Activated naive CD8-positive, alpha-beta T cell treated with anti-CD3 and anti-CD28 coated beads, Interleukin-2, amount 50 U/mL, for 16 hours (primary cell): ENCODE results near the gene TVP23C.

Experiments used
- DNase-seq: peaks from one replicate; pipeline ENCODE4 v3.0.0-alpha.2; 2020; ENCODE audit warnings: low read depth, low spot score

The TVP23C gene

DNA sequence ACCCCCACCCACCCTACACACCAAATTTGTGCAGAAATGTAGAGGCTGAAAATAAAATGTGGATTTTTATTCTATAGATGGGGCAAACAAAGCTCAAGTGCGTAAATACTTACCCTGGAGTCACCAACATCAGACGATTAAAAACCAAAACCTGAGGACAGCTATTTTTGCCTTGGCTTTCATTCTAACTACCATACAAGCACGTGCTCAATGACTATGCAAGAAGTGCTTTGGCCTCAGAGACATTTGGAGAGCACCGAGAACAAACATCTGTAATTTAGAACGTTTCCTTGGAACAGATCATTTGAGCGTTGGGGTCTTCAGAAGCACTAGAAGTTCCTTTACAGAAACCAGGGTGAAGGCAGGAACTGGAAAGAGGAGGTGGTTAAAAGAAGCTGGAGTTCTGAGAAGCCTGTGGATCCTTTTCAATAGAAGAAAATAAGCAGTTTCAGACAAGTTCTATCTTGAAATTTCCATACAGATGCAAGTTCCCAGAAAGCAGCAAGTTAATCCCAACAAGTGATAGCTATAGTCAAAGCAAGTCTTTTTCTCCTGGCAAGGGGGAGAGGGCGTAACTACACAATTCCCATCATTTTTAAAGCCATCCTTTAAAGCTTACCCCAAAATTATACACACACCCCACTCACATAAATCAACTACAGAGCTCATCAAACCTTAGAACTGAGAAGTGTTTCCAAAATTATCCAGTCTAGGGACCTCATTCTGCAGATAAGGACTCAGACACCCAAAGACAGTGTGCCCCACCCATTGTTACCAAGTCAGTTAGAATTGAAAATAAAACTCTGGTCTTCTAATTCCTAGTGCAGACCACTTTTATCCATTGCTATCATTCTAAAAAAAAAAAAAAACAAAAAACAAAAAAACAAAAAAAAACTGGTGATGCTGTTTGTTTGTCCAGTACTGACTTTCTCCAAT, 66.3 kb downstream of the TVP23C start:
- DNase-seq, result no peak

DNA sequence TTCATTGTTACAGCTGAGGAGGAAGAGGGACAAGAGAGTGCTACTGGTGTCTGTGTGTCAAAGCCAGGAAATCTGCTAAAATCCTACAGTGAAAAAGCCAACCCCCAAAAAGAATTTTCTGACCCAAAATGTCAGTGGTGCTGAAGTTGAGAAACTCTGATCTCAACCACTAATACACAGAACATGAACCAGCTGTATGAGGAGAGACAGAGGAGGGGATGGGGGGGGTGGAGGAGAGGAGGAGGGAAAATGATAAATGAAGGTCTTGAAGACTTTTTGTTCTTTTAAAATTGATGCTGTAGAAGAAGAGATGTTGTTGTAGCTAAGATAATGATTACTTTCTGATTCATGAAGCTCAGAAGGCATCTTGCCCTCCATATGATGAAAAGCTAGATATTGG, 68.5 kb downstream of the TVP23C start:
- DNase-seq, result no peak

GRCh38 chr17:15493693-15494035, 69.6 kb downstream of the TVP23C start:
- no peak for DNase-seq

DNA sequence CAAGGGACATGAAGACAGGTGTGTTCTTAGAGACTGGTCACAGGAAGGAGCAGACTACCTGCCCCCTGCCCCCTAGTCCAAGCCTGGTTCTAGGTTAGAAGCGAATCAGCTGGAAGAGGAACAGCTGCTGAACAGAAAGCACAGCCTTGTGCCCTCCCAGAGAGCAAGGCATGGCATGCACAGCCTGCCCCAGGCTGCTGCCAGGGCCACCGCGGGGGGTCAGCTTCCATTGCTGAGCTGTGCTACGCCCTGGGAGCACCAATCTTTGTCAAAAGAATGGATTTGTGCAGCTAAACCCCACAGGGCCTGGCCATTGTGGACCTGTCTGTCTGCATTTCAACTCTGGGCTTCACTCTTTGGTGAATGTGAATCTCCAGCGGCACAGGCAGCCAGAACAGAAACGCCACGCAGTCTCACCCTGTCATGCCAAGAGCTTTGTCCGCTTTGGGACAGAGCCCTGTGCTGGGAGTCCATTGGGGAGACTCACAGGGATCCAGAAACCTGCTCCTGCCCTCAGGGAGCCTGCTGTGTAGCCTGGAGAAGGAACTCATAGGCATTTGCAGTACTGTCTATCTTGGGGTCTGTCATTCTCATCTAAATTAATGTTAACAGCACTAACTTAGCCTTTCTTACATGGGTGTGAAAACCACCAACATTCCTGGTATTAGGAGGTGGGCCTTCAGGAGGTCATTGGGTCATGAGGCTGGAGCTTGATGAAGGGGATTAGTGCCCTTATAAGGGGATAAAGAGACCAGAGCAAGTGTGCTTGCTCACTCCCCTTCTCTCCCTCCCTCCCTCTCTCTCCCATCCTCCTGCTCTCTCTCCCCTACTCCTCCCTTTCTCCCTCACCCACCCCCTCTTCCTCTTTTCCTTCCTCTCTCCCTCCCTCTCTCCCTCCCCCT, 70.2 kb downstream of the TVP23C start:
- DNase-seq, result no peak

- DNase-seq, result no peak
Measured at GRCh38 chr17:15492186-15492585, 71.1 kb downstream of the TVP23C start.

- no peak for DNase-seq
Measured at GRCh38 chr17:15490634-15491261, 72.5 kb downstream of the TVP23C start.

- no peak for DNase-seq
Measured at GRCh38 chr17:15488557-15488956, 74.7 kb downstream of the TVP23C start.

GRCh38 chr17:15485045-15485444, 78.2 kb downstream of the TVP23C start:
- no peak for DNase-seq

DNA sequence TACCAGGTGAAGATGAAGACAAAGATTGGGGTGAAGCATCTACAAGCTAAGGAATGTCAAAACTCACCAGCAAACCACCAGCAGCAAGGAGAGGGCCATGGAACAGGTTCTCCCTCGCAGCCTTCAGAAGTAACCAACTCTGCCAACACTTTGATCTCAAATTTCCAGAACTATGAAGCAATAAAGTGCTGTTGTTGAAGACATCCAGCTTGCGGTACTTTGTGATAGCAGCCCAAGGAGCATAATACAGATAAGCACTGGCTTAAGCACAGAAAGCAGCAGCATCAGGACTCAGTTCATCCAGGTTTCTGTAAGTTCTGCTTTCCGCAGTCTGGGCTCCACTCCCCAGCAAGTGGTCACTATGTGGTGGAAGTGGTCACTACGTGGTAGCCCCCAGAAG, 79.9 kb downstream of the TVP23C start:
- DNase-seq, result no peak

DNA sequence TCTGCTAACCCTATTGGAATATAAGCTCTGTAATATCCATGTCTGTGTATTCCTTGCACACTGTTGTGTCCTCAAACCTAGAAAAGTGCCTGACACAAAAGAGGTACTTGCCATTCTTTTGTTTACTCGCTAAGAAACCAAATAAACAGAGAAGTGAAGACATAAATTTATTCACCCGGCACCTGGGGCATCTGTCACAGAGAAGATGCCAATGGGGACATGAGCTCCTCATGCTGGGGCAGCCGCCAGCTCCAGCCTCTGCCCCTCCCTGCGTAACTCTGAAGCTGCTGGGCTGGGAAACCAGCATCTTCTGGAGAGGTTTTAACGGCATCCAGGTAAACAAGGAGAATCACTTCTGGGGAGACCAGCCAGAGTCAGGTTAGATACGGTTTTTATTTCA, 80.8 kb downstream of the TVP23C start:
- DNase-seq, result no peak

GRCh38 chr17:15481481-15481880, 81.8 kb downstream of the TVP23C start:
- no peak for DNase-seq

GRCh38 chr17:15480204-15480603, 83.1 kb downstream of the TVP23C start:
- DNase-seq, result no peak

DNA sequence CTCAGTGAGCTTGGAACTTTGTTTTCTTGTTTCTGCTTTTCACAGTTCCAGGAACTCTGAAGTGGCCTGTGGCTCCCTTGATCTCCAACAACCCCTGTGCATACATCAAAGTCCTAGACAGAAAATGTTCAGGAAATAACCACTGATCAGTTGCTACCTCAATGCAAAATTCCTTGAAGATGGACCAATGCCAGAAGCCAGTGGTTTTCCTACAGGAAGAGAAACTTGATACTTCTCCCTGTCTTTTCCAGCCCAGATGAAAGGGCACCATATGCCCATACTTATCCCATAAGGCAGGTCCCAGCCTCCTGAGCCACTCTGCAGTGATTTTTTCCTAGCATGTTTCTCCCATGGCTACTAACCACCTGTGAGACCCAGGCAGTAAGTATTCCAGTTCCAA, 83.6 kb downstream of the TVP23C start:
- DNase-seq, result no peak

- no peak for DNase-seq
Measured at GRCh38 chr17:15478845-15479244, 84.4 kb downstream of the TVP23C start.

GRCh38 chr17:15475631-15476354, 87.5 kb downstream of the TVP23C start:
- no peak for DNase-seq

- DNase-seq, result no peak
Measured at GRCh38 chr17:15472891-15473290, 90.4 kb downstream of the TVP23C start.

GRCh38 chr17:15470536-15470935, 92.7 kb downstream of the TVP23C start:
- DNase-seq, result no peak

DNA sequence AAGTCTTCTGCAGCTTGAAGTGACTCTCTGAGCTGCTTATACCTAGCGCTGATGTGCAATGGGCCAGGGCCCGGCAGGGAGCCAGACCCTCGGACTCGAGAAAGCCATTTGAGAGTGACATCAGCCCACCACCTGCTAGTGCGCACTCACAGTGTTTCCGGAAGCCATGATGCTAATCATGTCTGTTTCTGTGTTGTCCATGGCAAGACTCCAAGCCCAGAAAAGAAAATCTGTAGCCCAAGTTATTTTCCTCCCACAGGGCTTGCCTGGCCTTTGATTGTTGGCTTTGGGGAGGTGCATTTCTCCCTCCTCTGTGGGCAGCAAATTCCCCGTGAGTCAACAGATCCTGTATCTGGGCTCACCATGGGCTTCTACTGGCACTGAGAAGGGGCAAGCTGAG, 94.0 kb downstream of the TVP23C start:
- DNase-seq, result no peak

DNA sequence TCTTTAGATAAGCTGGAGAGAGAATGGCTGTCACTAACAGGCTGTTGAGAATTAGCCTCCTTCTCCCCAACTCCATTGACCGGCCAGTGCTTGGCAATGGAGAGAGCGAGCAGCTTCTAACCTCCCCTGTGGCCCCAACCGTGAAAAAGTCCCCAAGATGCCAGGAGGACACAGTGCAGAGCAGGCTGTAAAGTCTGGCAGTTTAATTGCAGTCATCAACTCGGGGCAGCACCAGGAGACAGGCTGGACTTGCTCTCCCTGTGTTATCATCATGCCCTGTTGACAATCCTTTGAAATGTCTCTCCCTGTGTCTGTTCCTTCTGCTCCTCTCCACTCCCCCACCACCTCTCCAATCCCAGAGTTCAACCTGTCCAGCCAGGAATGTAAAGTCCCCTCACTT, 95.2 kb downstream of the TVP23C start:
- no peak for DNase-seq

DNA sequence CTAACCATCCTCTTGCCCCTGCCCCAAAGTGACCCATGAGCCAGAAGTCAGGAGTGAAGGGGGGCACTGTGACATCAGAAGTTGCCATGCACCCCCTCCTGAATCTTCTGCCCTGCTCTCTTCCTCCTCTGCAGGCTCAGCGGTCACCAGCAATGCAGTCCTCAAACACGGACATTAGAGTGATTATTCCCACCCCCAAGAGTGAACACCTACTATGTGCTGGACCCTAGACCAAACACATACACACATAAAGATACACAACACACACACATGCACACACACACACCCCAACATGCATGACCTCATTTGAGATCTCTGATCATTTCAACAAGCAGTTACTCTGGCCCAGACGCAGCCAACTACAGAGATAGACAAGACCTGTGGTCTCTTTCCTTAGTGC, 95.7 kb downstream of the TVP23C start, which contains the start of gene CDRT4:
Gene CDRT4, minus strand, starts transcription at position 30 of the 400 bp plus-strand sequence. CDS start 27,383 bp downstream, outside the sequence.
- DNase-seq, result no peak

GRCh38 chr17:15466131-15466530, 97.2 kb downstream of the TVP23C start:
- DNase-seq, result no peak
